ENCODE results near the gene SMYD3. TPM values are rescaled to one million over a fixed set of nuclear protein-coding genes. Genes with fewer than 3 reads are reported as not detected.

The SMYD3 gene
- total RNA-seq, 1 experiment from 2014 or later, result 17.4 TPM

GRCh38 chr1:245875581-245876261 lies 631.4 kb downstream of the SMYD3 start:
- no peak for TF ChIP-seq POLR2AphosphoS5 (IDR thresholded peaks at IDR 0.05; ENCODE audit: low read depth, low read length)
- TF ChIP-seq REST (IDR thresholded peaks at IDR 0.05; ENCODE audit: insufficient read depth in 1 of 2, low read depth in 2 of 2, low read length in 1 of 2), result no peak
- no peak for TF ChIP-seq CTCF (IDR thresholded peaks at IDR 0.05)
- TF ChIP-seq SIN3A (IDR thresholded peaks at IDR 0.05; ENCODE audit: borderline replicate concordance, insufficient read depth, low read depth, low read length), result no peak
- TF ChIP-seq TCF7L2 (IDR thresholded peaks at IDR 0.05; ENCODE audit: low read depth, low read length), result no peak
- Histone ChIP-seq H3K9me3 (ENCODE audit: control insufficient read depth, insufficient read depth, low read depth, low read length) (no peaks in the 10 kb centered on the region), H3K4me3 (ENCODE audit: low read depth in 2 of 2, low read length in 2 of 2) (no peak overlapping the region), H3K27me3 (ENCODE audit: control insufficient read depth, insufficient read depth, low read length) (no peaks in the 10 kb centered on the region), H3K27ac (ENCODE audit: low read length) (no peak overlapping the region), H3K36me3 (ENCODE audit: control insufficient read depth, insufficient read depth, low read length) (no peaks in the 10 kb centered on the region), H3K4me1 (ENCODE audit: control insufficient read depth, insufficient read depth, low read length) (no peaks in the 10 kb centered on the region)
- CTCF ChIA-PET, result no interaction called here
- intact Hi-C loops (cut with micrococcal nuclease; ENCODE audit: unreplicated experiment), result no loop called here
- ATAC-seq (no peak), DNase-seq (ENCODE audit: low read depth, low spot score) (no peak)
- BruUV-seq (replicated peaks), result no TSS peak
- in situ Hi-C loops (cut with HindIII; ENCODE audit: low pct_unique_long_range_greater_than_20kb, low sequenced_read_pairs), result no loop called here
- POLR2A ChIA-PET, result no interaction called here

- no peak overlapping the region for H3K27ac ChIP-seq (ENCODE audit: low read length)
- CTCF ChIA-PET, result no interaction called here
- POLR2A ChIA-PET, result no interaction called here
- H3K27me3 ChIP-seq (ENCODE audit: control insufficient read depth, insufficient read depth, low read length), result no peaks in the 10 kb centered on the region
- no peaks in the 10 kb centered on the region for H3K4me1 ChIP-seq (ENCODE audit: control insufficient read depth, insufficient read depth, low read length)
- no peak overlapping the region for H3K4me3 ChIP-seq (ENCODE audit: low read depth in 2 of 2, low read length in 2 of 2)
- DNase-seq (ENCODE audit: low read depth, low spot score), result no peak
- intact Hi-C loops (cut with micrococcal nuclease; ENCODE audit: unreplicated experiment), result no loop called here
- in situ Hi-C loops (cut with HindIII; ENCODE audit: low pct_unique_long_range_greater_than_20kb, low sequenced_read_pairs), result no loop called here
- no TSS peak for BruUV-seq (replicated peaks)
- no peaks in the 10 kb centered on the region for H3K9me3 ChIP-seq (ENCODE audit: control insufficient read depth, insufficient read depth, low read depth, low read length)
- TF ChIP-seq POLR2AphosphoS5 (IDR thresholded peaks at IDR 0.05; ENCODE audit: low read depth, low read length) (no peak), SIN3A (IDR thresholded peaks at IDR 0.05; ENCODE audit: borderline replicate concordance, insufficient read depth, low read depth, low read length) (no peak), TCF7L2 (IDR thresholded peaks at IDR 0.05; ENCODE audit: low read depth, low read length) (no peak), CTCF (IDR thresholded peaks at IDR 0.05) (no peak), REST (IDR thresholded peaks at IDR 0.05; ENCODE audit: insufficient read depth in 1 of 2, low read depth in 2 of 2, low read length in 1 of 2) (no peak)
- no peaks in the 10 kb centered on the region for H3K36me3 ChIP-seq (ENCODE audit: control insufficient read depth, insufficient read depth, low read length)
- no peak for ATAC-seq
Measured at GRCh38 chr1:245874942-245875580, 632.0 kb downstream of the SMYD3 start.

Measured in Panc1 (cell line).